HG03066 (cell line): ENCODE data around the gene VSTM4.

Experiments
- ATAC-seq: cut with Tn5 transposase; IDR thresholded peaks from one replicate; pipeline ENCODE4 v1.9.1; 2021; ENCODE audit warnings: low read depth; ENCODE audit not compliant: unreplicated experiment

Gene VSTM4

GRCh38 chr10:49096890-49097445 is 18.4 kb downstream of the VSTM4 start:
- ATAC-seq, result no peak

- ATAC-seq, result no peak
These were observed 20.7 kb downstream of the VSTM4 start for GRCh38 chr10:49094646-49095045.

GRCh38 chr10:49093922-49094321 is 21.4 kb downstream of the VSTM4 start:
- no peak for ATAC-seq

GRCh38 chr10:49092477-49092876 is 22.8 kb downstream of the VSTM4 start:
- ATAC-seq, result no peak

GRCh38 chr10:49091450-49092210 is 23.7 kb downstream of the VSTM4 start:
- no peak for ATAC-seq

GRCh38 chr10:49090696-49091380 is 24.5 kb downstream of the VSTM4 start:
- no peak for ATAC-seq

- no peak for ATAC-seq
These were observed 25.1 kb downstream of the VSTM4 start for GRCh38 chr10:49090189-49090575.

- ATAC-seq, result no peak
These were observed 25.6 kb downstream of the VSTM4 start for GRCh38 chr10:49089557-49090188.

- no peak for ATAC-seq
These were observed 26.2 kb downstream of the VSTM4 start for GRCh38 chr10:49089152-49089551.

- ATAC-seq, result no peak
These were observed 28.4 kb downstream of the VSTM4 start for GRCh38 chr10:49086889-49087288.

- no peak for ATAC-seq
These were observed 32.1 kb downstream of the VSTM4 start for GRCh38 chr10:49083261-49083660.

GRCh38 chr10:49082766-49083165 is 32.6 kb downstream of the VSTM4 start:
- no peak for ATAC-seq

- ATAC-seq, result no peak
These were observed 33.6 kb downstream of the VSTM4 start for GRCh38 chr10:49081547-49082275.

GRCh38 chr10:49080965-49081364 is 34.4 kb downstream of the VSTM4 start:
- no peak for ATAC-seq

GRCh38 chr10:49080071-49080470 is 35.3 kb downstream of the VSTM4 start:
- ATAC-seq, result no peak

GRCh38 chr10:49079499-49079898 is 35.8 kb downstream of the VSTM4 start:
- no peak for ATAC-seq

- no peak for ATAC-seq
These were observed 36.2 kb downstream of the VSTM4 start for GRCh38 chr10:49079072-49079471.

- no peak for ATAC-seq
These were observed 36.9 kb downstream of the VSTM4 start for GRCh38 chr10:49078433-49078832.

- no peak for ATAC-seq
These were observed 38.4 kb downstream of the VSTM4 start for GRCh38 chr10:49076741-49077521.

GRCh38 chr10:49076319-49076718 is 39.0 kb downstream of the VSTM4 start:
- ATAC-seq, result no peak
